Activated naive CD4-positive, alpha-beta T cell treated with anti-CD3 and anti-CD28 coated beads, Interleukin-2, amount 10 ng/mL, durations not matched to agents 7 days and 5 days (primary cell): ENCODE data around the gene MYOT.

Experiments used
- CTCF ChIA-PET: fragments of 350-600 bp; sonication (Branson Sonifier 250); formaldehyde crosslinking; loops from one replicate; lab custom pipeline; 2021; ENCODE audit warnings: antibody characterized with exemption; lab: Charles Lee
- DNase-seq: peaks from one replicate; pipeline ENCODE4 v3.0.0-alpha.2; 2020
- H3K27ac Mint-ChIP-seq: one replicate; pipeline ENCODE4 v1.8.0; 2021; ENCODE audit warnings: mild to moderate bottlenecking, moderate library complexity, mixed read lengths
- H3K27me3 Mint-ChIP-seq: one replicate; pipeline ENCODE4 v1.8.0; 2021; ENCODE audit warnings: mild to moderate bottlenecking, mixed read lengths
- H3K36me3 Mint-ChIP-seq: one replicate; pipeline ENCODE4 v1.8.0; 2021; ENCODE audit warnings: mixed read lengths
- H3K4me1 Mint-ChIP-seq: one replicate; pipeline ENCODE4 v1.8.0; 2021; ENCODE audit warnings: mixed read lengths
- H3K4me3 Mint-ChIP-seq: one replicate; pipeline ENCODE4 v1.8.0; 2021; ENCODE audit warnings: mild to moderate bottlenecking, moderate library complexity, mixed read lengths
- H3K9me3 Mint-ChIP-seq: one replicate; pipeline ENCODE4 v1.8.0; 2021; ENCODE audit warnings: mixed read lengths

The MYOT gene

DNA sequence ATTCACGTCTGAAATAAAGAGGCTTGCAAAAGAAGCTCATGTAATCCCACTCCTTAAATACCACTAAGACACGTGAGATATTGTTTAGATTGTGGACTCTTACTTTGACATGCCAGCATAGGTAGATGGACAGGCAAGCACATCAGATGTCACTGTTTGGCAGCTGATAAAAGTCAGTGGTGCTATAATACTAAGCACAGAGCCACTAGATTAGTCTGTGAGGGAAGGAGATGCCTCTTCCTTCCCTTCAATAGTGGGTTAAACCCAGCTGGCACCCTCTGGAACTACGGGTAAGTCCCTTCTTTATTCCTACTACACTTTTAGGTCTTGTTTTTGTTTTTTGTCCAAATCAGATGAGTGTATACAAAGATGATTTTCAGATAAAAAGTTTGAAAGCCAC is at the start of gene MYOT:
Gene MYOT (plus strand): TSS at position 197 of the 400 bp plus-strand sequence. CDS start 2,792 bp downstream, outside the sequence.
- DNase-seq, result no peak
- no peak within 1 kb of the TSS for H3K27ac Mint-ChIP-seq
- no peaks in the 10 kb centered on the region for H3K36me3 Mint-ChIP-seq
- peaks cover 5% of the 10 kb centered on the region for H3K27me3 Mint-ChIP-seq
- no peaks in the 10 kb centered on the region for H3K9me3 Mint-ChIP-seq
- no peak within 1 kb of the TSS for H3K4me3 Mint-ChIP-seq
- CTCF ChIA-PET, result no interaction called here
- peaks cover 3% of the 10 kb centered on the region for H3K4me1 Mint-ChIP-seq

- Mint-ChIP-seq H3K27ac (no peak overlapping the region), H3K4me3 (no peak overlapping the region), H3K27me3 (peaks cover 8% of the 10 kb centered on the region), H3K9me3 (no peaks in the 10 kb centered on the region), H3K36me3 (no peaks in the 10 kb centered on the region), H3K4me1 (no peaks in the 10 kb centered on the region)
- CTCF ChIA-PET, result interaction anchor here (1.3 kb wide), 1 partner anchor 12 kb away, joined by 3 read pairs; no protein-coding TSS in a partner anchor
- DNase-seq, result no peak
Observed at GRCh38 chr5:137819766-137820165, 47.9 kb upstream of the MYOT start.

DNA sequence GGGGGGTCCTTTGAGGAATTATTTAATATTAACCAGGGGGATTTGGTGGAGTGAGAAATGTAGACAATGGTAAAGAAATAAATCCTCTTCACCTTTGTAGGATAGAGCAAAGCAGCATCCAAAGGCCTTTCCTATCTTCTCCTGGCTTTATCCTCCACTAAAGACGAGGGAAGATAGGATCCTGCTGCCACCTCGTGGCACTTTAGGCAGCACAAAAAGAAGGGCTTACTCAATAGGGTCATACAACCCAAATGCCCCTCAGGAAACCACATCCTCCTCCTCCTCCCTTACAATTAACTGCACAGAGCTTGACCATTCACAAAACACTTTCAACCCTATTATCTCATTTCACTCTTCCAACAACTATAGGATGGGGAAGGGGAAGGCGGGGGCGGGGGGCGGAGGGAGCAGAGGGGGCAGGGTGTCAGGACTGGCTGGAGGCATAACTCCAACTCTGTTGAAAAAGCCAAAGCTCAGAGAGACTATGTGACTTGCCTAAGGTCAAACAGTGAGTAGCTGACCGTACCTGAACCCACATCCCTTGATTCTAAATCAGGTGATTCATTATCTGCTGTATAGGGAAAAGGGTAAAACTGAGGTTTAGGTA is 45.4 kb upstream of the MYOT start:
- Mint-ChIP-seq H3K4me1 (no peaks in the 10 kb centered on the region), H3K36me3 (no peaks in the 10 kb centered on the region), H3K4me3 (no peak overlapping the region), H3K27me3 (peaks cover 8% of the 10 kb centered on the region), H3K9me3 (no peaks in the 10 kb centered on the region), H3K27ac (no peak overlapping the region)
- CTCF ChIA-PET, result interaction anchor here (1.7 kb wide), 1 partner anchor 43 kb away, joined by 7 read pairs; no protein-coding TSS in a partner anchor
- DNase-seq, result no peak

GRCh38 chr5:137822984-137823383 is 44.7 kb upstream of the MYOT start:
- Mint-ChIP-seq H3K27me3 (peaks cover 8% of the 10 kb centered on the region), H3K36me3 (no peaks in the 10 kb centered on the region), H3K4me3 (no peak overlapping the region), H3K27ac (no peak overlapping the region), H3K9me3 (no peaks in the 10 kb centered on the region), H3K4me1 (no peaks in the 10 kb centered on the region)
- no peak for DNase-seq
- CTCF ChIA-PET, result interaction anchor here (1.7 kb wide), 1 partner anchor 44 kb away, joined by 7 read pairs; no protein-coding TSS in a partner anchor

- Mint-ChIP-seq H3K4me3 (no peak overlapping the region), H3K4me1 (no peaks in the 10 kb centered on the region), H3K27ac (no peak overlapping the region), H3K27me3 (peaks cover 3% of the 10 kb centered on the region), H3K36me3 (no peaks in the 10 kb centered on the region), H3K9me3 (no peaks in the 10 kb centered on the region)
- CTCF ChIA-PET, result interaction anchor here (0.9 to 1.8 kb wide), 2 partner anchors 46 to 196 kb away, joined by 3 to 4 read pairs; no protein-coding TSS in a partner anchor
- DNase-seq, result no peak
Observed at GRCh38 chr5:137825165-137825564, 42.5 kb upstream of the MYOT start.

DNA sequence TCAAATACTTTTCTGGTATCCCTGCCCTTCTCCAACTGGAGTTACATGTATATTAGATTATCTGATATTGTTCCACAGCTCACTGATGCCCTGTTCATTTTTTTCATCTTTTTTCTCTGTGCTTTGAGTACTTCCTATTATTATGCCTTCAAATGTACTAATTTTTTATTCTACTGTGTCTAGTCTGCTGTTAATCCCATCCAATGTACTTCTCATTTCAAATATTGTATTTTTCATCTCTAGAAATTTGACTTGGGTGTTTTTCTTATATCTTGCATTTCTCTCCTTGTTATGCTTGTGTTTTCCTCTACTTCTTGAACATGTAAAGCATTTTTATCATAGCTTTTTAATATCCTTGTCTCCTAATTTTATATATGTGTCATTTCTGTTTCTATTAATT is 41.6 kb upstream of the MYOT start:
- Mint-ChIP-seq H3K4me1 (no peaks in the 10 kb centered on the region), H3K27me3 (peaks cover 3% of the 10 kb centered on the region), H3K27ac (no peak overlapping the region), H3K9me3 (no peaks in the 10 kb centered on the region), H3K36me3 (no peaks in the 10 kb centered on the region), H3K4me3 (no peak overlapping the region)
- no peak for DNase-seq
- CTCF ChIA-PET, result interaction anchor here (0.9 to 1.8 kb wide), 2 partner anchors 47 to 197 kb away, joined by 3 to 4 read pairs; no protein-coding TSS in a partner anchor

DNA sequence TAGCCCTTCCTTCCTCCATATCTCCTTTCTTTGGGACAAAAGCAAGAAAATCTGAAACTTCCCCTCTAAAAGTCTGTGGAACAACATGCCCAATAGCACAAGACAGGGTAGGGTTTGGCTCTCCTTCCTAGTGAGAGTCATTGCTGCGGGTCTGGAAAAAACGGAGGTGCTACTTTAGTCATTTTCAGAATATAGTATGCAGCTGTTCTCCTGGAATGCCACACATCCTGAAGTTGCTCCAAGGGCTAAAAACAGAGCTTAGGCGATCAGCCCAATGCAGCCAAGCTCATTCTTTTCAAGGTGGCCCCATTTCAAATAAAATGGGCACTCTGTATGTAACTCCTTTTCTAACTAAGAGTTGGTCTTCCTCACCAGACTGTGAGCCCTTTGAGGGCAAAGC is 39.5 kb upstream of the MYOT start:
- no peak for DNase-seq
- Mint-ChIP-seq H3K27me3 (no peaks in the 10 kb centered on the region), H3K4me3 (no peak overlapping the region), H3K4me1 (no peaks in the 10 kb centered on the region), H3K36me3 (no peaks in the 10 kb centered on the region), H3K27ac (no peak overlapping the region), H3K9me3 (no peaks in the 10 kb centered on the region)
- CTCF ChIA-PET, result interaction anchor here (1.0 to 1.1 kb wide), 2 partner anchors 50 to 241 kb away, joined by 3 to 4 read pairs; no protein-coding TSS in a partner anchor

DNA sequence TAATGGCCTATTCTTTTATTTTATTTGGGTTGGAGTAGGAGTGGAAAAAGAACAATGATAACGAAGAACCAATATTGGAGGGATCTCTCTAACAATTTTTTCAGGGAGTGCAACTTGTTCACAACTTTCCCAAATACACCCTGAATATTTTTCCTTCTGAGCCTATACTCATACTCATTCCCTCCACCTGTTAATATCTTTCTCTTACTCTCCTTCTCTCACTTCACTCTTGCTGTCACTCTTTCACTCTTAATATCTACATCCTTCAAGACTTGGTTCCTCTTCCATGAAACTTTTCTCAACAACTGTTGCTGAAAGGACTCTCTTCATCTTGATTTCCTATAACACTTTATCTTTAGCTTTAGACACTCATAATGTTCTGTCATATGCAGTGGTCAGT is 39.0 kb upstream of the MYOT start:
- CTCF ChIA-PET, result interaction anchor here (1.0 to 1.1 kb wide), 2 partner anchors 50 to 241 kb away, joined by 3 to 4 read pairs; no protein-coding TSS in a partner anchor
- Mint-ChIP-seq H3K9me3 (no peaks in the 10 kb centered on the region), H3K36me3 (no peaks in the 10 kb centered on the region), H3K27me3 (no peaks in the 10 kb centered on the region), H3K4me3 (no peak overlapping the region), H3K4me1 (no peaks in the 10 kb centered on the region), H3K27ac (no peak overlapping the region)
- DNase-seq, result no peak

DNA sequence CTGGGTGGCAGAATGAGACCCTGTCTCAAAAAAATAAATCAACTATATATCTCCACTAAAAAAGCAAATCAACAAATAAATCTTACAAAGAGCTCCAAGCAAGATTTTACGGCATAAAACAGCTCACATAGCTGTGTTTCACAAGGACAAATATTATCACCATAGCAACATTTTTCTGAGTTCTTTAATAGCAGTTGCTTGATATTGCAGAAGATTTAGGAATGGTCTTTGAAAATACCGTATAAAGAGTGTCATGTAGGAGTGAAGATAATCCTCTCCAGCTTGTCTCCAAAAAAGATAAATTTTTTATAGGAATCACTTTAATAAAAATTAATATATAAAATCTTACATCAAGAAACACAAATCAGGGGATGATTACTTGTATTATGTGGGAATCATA is 36.6 kb upstream of the MYOT start:
- Mint-ChIP-seq H3K4me1 (no peaks in the 10 kb centered on the region), H3K36me3 (no peaks in the 10 kb centered on the region), H3K9me3 (no peaks in the 10 kb centered on the region), H3K27me3 (peaks cover 11% of the 10 kb centered on the region), H3K4me3 (no peak overlapping the region), H3K27ac (no peak overlapping the region)
- CTCF ChIA-PET, result no interaction called here
- DNase-seq, result no peak

DNA sequence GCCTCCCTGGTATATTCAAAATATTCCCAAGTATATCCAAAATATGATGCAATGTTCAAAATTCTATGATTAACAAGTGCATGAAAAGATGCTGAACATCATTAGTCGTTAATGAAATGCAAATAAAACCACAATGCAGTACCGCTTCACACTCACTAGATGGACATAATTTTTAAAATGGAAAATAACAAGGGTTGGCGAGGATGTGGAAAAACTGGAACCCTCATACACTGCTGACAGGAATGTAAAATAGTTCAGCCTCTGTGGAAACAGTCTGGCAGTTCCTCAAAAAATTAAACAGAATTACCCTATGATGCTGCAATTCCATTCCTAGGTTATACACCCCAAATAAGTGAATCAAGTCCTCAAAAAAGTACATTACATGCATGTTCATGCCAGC is 36.1 kb upstream of the MYOT start:
- Mint-ChIP-seq H3K4me3 (no peak overlapping the region), H3K4me1 (no peaks in the 10 kb centered on the region), H3K27me3 (peaks cover 11% of the 10 kb centered on the region), H3K9me3 (no peaks in the 10 kb centered on the region), H3K36me3 (no peaks in the 10 kb centered on the region), H3K27ac (no peak overlapping the region)
- no peak for DNase-seq
- CTCF ChIA-PET, result no interaction called here

- no peaks in the 10 kb centered on the region for H3K4me1 Mint-ChIP-seq
- no peaks in the 10 kb centered on the region for H3K9me3 Mint-ChIP-seq
- H3K4me3 Mint-ChIP-seq, result no peak overlapping the region
- H3K36me3 Mint-ChIP-seq, result no peaks in the 10 kb centered on the region
- DNase-seq, result no peak
- CTCF ChIA-PET, result no interaction called here
- H3K27me3 Mint-ChIP-seq, result peaks cover 11% of the 10 kb centered on the region
- H3K27ac Mint-ChIP-seq, result no peak overlapping the region
Observed at GRCh38 chr5:137832416-137832815, 35.2 kb upstream of the MYOT start.

GRCh38 chr5:137833463-137833862 is 34.2 kb upstream of the MYOT start:
- no peak overlapping the region for H3K4me3 Mint-ChIP-seq
- H3K4me1 Mint-ChIP-seq, result no peaks in the 10 kb centered on the region
- no peaks in the 10 kb centered on the region for H3K9me3 Mint-ChIP-seq
- peaks cover 11% of the 10 kb centered on the region for H3K27me3 Mint-ChIP-seq
- CTCF ChIA-PET, result interaction anchor here (0.7 to 1.0 kb wide), 2 partner anchors 54 to 750 kb away, joined by 3 to 6 read pairs; no protein-coding TSS in a partner anchor
- H3K27ac Mint-ChIP-seq, result no peak overlapping the region
- DNase-seq, result no peak
- no peaks in the 10 kb centered on the region for H3K36me3 Mint-ChIP-seq

- H3K27ac Mint-ChIP-seq, result no peak overlapping the region
- H3K4me3 Mint-ChIP-seq, result no peak overlapping the region
- H3K27me3 Mint-ChIP-seq, result peaks cover 11% of the 10 kb centered on the region
- H3K9me3 Mint-ChIP-seq, result no peaks in the 10 kb centered on the region
- no peaks in the 10 kb centered on the region for H3K36me3 Mint-ChIP-seq
- no peaks in the 10 kb centered on the region for H3K4me1 Mint-ChIP-seq
- CTCF ChIA-PET, result interaction anchor here (1.3 kb wide), 1 partner anchor 56 kb away, joined by 3 read pairs; no protein-coding TSS in a partner anchor
- no peak for DNase-seq
Observed at GRCh38 chr5:137834498-137835049, 33.1 kb upstream of the MYOT start.

DNA sequence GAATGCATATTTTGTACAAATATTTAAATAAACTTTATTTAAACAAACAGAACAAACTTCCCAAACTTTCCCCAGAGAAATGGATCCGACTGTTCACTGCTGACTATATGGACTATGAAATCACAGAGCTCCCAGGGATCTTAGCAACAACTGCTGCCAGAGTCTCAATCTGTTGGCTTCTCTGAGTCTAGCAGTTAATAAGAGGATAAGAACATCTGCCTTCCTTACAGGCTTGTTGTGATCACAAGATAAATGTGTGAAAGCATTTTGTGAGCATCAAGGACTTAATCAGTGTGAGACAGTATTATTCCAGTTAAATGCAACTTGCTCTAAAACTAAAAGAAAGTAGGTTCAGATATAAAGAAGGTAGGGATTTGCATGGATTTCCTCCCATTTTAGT is 31.4 kb upstream of the MYOT start:
- no peak overlapping the region for H3K4me3 Mint-ChIP-seq
- CTCF ChIA-PET, result no interaction called here
- H3K9me3 Mint-ChIP-seq, result no peaks in the 10 kb centered on the region
- H3K27ac Mint-ChIP-seq, result no peak overlapping the region
- no peaks in the 10 kb centered on the region for H3K4me1 Mint-ChIP-seq
- no peaks in the 10 kb centered on the region for H3K36me3 Mint-ChIP-seq
- peaks cover 11% of the 10 kb centered on the region for H3K27me3 Mint-ChIP-seq
- no peak for DNase-seq

DNA sequence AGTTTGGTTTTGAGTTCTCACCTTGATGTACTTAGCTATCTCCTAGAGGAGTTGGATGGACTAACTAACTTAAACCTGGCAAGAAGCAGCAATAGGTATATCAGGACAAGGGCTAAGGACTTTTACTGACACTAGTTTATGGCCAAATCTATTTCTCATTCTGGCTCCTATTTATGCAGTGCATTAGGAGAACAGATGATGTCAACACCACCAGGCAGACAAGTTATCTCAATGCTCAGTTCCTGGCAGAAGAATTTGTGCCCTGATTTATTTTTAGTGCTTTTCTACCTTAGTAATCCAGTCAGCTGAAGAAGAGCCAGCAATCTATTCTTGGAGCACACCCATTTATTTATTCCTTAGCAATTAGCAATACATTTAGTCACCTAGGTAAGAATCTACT is 30.7 kb upstream of the MYOT start:
- Mint-ChIP-seq H3K9me3 (no peaks in the 10 kb centered on the region), H3K36me3 (no peaks in the 10 kb centered on the region), H3K4me3 (no peak overlapping the region), H3K27me3 (peaks cover 11% of the 10 kb centered on the region), H3K4me1 (no peaks in the 10 kb centered on the region), H3K27ac (no peak overlapping the region)
- CTCF ChIA-PET, result no interaction called here
- DNase-seq, result no peak
